ENCODE data around the gene RPL7L1.

DNA sequence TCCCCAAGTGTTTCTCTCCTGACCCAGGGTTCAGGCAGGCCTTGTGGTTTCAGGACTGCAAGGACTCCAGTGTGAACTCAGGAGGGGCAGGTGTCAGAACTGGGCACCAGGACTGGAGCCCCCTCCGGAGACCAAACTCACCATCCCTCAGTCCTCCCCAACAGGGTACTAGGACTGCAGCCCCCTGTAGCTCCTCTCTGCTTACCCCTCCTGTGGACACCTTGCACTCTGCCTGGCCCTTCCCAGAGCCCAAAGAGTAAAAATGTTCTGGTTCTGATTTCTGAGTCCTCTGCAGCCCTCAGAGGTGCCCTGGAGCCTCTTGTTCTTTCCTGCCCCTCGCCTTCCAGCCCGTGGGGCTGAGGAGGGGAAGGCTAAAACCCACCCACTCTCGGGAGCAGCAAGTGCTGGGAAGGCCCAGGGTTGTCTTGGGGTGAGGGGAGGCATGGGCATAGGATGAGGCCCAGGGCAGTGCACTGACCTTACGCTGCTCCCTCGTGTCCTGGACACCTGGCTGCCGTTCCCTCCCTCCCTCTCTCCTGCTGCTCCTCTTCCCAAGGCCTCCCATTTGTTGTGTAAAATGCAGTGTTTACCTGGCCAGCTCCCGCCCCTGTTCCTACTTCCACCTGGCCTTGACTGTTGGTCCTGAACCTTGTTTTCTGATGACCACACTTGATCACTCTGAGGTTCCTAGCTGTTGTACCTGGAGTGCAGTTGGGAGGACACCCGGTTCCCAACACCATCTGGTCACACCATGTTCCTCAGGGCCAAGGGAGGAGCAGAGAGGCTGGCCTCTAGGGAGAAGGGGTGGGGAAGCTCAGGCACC, 59.8 kb downstream of the RPL7L1 start:
- TF ChIP-seq, protein P1, sequence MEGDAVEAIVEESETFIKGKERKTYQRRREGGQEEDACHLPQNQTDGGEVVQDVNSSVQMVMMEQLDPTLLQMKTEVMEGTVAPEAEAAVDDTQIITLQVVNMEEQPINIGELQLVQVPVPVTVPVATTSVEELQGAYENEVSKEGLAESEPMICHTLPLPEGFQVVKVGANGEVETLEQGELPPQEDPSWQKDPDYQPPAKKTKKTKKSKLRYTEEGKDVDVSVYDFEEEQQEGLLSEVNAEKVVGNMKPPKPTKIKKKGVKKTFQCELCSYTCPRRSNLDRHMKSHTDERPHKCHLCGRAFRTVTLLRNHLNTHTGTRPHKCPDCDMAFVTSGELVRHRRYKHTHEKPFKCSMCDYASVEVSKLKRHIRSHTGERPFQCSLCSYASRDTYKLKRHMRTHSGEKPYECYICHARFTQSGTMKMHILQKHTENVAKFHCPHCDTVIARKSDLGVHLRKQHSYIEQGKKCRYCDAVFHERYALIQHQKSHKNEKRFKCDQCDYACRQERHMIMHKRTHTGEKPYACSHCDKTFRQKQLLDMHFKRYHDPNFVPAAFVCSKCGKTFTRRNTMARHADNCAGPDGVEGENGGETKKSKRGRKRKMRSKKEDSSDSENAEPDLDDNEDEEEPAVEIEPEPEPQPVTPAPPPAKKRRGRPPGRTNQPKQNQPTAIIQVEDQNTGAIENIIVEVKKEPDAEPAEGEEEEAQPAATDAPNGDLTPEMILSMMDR (IDR thresholded peaks at IDR 0.05; ENCODE audit: borderline replicate concordance, extremely low read depth, low read length, poor library complexity, severe bottlenecking), result no peak
- no peak for TF ChIP-seq EZH2 (IDR thresholded peaks at IDR 0.05; ENCODE audit: borderline replicate concordance, low read depth, low read length, severe bottlenecking)
